GM12878 (cell line): ENCODE results near the gene DIAPH1. TPM values are rescaled to one million over a fixed set of nuclear protein-coding genes. Genes with fewer than 3 reads are reported as not detected.

Experiments used
- ASH2L ChIP-seq: fragments of 300-600, 200-600 bp; sonication (generic); IDR thresholded peaks from 2 replicates; pipeline ENCODE4 v1.6.1; 2017; ENCODE audit warnings: low read depth, mild to moderate bottlenecking, borderline replicate concordance
- BCL11A ChIP-seq: IDR thresholded peaks from 2 replicates; pipeline ENCODE4 v1.6.1; 2011; ENCODE audit warnings: low read depth, low read length
- CBFB ChIP-seq: IDR thresholded peaks from 2 replicates; pipeline ENCODE4 v1.6.1; 2016; ENCODE audit warnings: antibody characterized with exemption, low read depth
- CBX5 ChIP-seq: sonication (generic); IDR thresholded peaks from 2 replicates; pipeline ENCODE4 v1.6.1; 2016; ENCODE audit warnings: low read depth, moderate library complexity, mild to moderate bottlenecking, inconsistent platforms
- FOXK2 ChIP-seq: fragments of 450-650 bp; IDR thresholded peaks from 2 replicates; pipeline ENCODE4 v1.6.1; 2017; ENCODE audit warnings: mild to moderate bottlenecking, moderate library complexity
- MYC ChIP-seq: IDR thresholded peaks from 2 replicates; pipeline ENCODE4 v1.6.1; 2011; ENCODE audit warnings: mild to moderate bottlenecking, low read length, moderate library complexity, inconsistent platforms; ENCODE audit not compliant: insufficient read depth, insufficient replicate concordance, insufficient read length, severe bottlenecking
- NFIC ChIP-seq: IDR thresholded peaks from 2 replicates; pipeline ENCODE4 v1.6.1; 2012; ENCODE audit warnings: low read depth, mild to moderate bottlenecking, inconsistent platforms, low read length, moderate library complexity
- NFXL1 ChIP-seq: fragments of 450-650 bp; IDR thresholded peaks from 2 replicates; pipeline ENCODE4 v1.6.1; 2017; ENCODE audit warnings: antibody characterized with exemption, mild to moderate bottlenecking, borderline replicate concordance
- NFYA ChIP-seq: IDR thresholded peaks from 2 replicates; pipeline ENCODE4 v1.6.1; 2011; ENCODE audit warnings: low read depth, mild to moderate bottlenecking, low read length, improper control_type of control experiment, borderline replicate concordance
- NR2C2 ChIP-seq: IDR thresholded peaks from 2 replicates; pipeline ENCODE4 v1.6.1; 2011; ENCODE audit warnings: borderline replicate concordance, low read depth; ENCODE audit not compliant: control insufficient read depth, insufficient read length
- NR2F1 ChIP-seq: fragments of 450-650 bp; conservative IDR thresholded peaks from 2 replicates; pipeline ENCODE4 v1.6.1; 2017; ENCODE audit warnings: mild to moderate bottlenecking
- PAX5 ChIP-seq: IDR thresholded peaks from 2 replicates; pipeline ENCODE4 v1.6.1; 2011; ENCODE audit warnings: low read depth, low read length, borderline replicate concordance
- PAX8 ChIP-seq: fragments of 450-650 bp; IDR thresholded peaks from 2 replicates; pipeline ENCODE4 v1.6.1; 2017; ENCODE audit warnings: mild to moderate bottlenecking, moderate library complexity
- POLR2A ChIP-seq: IDR thresholded peaks from 2 replicates; pipeline ENCODE4 v1.6.1; 2011; ENCODE audit warnings: low read depth, mild to moderate bottlenecking, low read length
- RELA ChIP-seq: fragments of 450-650 bp; IDR thresholded peaks from 2 replicates; pipeline ENCODE4 v1.8.0; 2014; ENCODE audit warnings: borderline replicate concordance; ENCODE audit not compliant: partially characterized antibody
- SIX5 ChIP-seq: IDR thresholded peaks from 2 replicates; pipeline ENCODE4 v1.6.1; 2011; ENCODE audit warnings: mild to moderate bottlenecking, low read depth, low read length, moderate library complexity; ENCODE audit not compliant: severe bottlenecking
- SMAD5 ChIP-seq: IDR thresholded peaks from 2 replicates; pipeline ENCODE4 v1.6.1; 2016; ENCODE audit warnings: antibody characterized with exemption, low read depth
- SREBF2 ChIP-seq: IDR thresholded peaks from 2 replicates; pipeline ENCODE4 v1.6.1; 2012; ENCODE audit warnings: mild to moderate bottlenecking, low read length
- TCF3 ChIP-seq: IDR thresholded peaks from 2 replicates; pipeline ENCODE4 v1.6.1; 2012; ENCODE audit warnings: low read depth, mild to moderate bottlenecking, low read length, borderline replicate concordance; ENCODE audit not compliant: insufficient read depth
- ZNF622 ChIP-seq: fragments of 450-650 bp; IDR thresholded peaks from 2 replicates; pipeline ENCODE4 v1.6.1; 2017; ENCODE audit warnings: mild to moderate bottlenecking, inconsistent platforms
- polyA plus RNA-seq, 11 experiments: library from polyadenylated mRNA; depleted of rRNA in 4 of 11; unstranded in 6 of 11; stranded (reverse) in 5 of 11; fragments of >200 nt; fragmentation: Nextera tagmentation in 4 of 11; fragmentation: Illumina TruSeq in 1 of 11; extraction: Ambion mirVana in 4 of 11; extraction: Trizol in 1 of 11; gene quantifications; 1 replicate in 1 of 11; 2 replicates in 10 of 11; pipeline versions ENCODE4 v1.2.1 to v1.2.3, GENCODE V29; 2011 to 2016; ENCODE audit warnings: inconsistent platforms in 2 of 11, missing spikeins in 2 of 11, low read depth in 1 of 11
- total RNA-seq, 4 experiments: library from RNA; depleted of rRNA in 3 of 4; stranded (reverse); fragments of >200 nt in 3 of 4; fragmentation: Illumina TruSeq in 1 of 4; extraction: Trizol in 1 of 4; gene quantifications; 2 replicates each; pipeline versions ENCODE4 v1.2.1 to v1.2.3, GENCODE V29; 2013 to 2021
- TF ChIP-seq, protein P1 (sequence below): fragments of 450-650 bp; conservative IDR thresholded peaks from 2 replicates; pipeline ENCODE4 v1.6.1; 2017; ENCODE audit warnings: mild to moderate bottlenecking, moderate library complexity
- TF ChIP-seq, protein P2 (sequence below), 3 experiments: IDR thresholded peaks in 2 of 3; conservative IDR thresholded peaks in 1 of 3; 2 replicates each; pipeline ENCODE4 v1.5.1; 2011; ENCODE audit warnings: low read depth in 3 of 3, low read length in 3 of 3, mild to moderate bottlenecking in 3 of 3, control low read depth in 2 of 3, moderate library complexity in 2 of 3, inconsistent platforms in 1 of 3, mixed read lengths in 1 of 3; ENCODE audit not compliant: control insufficient read depth in 2 of 3, insufficient read depth in 1 of 3; ENCODE audit errors: extremely low read depth in 1 of 3
- TF ChIP-seq, protein P3 (sequence below): IDR thresholded peaks from 2 replicates; pipeline ENCODE4 v1.6.1; 2012; ENCODE audit warnings: mild to moderate bottlenecking, low read depth, low read length

The DIAPH1 gene
- total and polyA plus RNA-seq, 10 of the 15 experiments (the other 5 are each of a cell fraction or from before 2014, with no cell fraction given): 37.8 to 168 (median 59.0) TPM

- TF ChIP-seq, protein P1, sequence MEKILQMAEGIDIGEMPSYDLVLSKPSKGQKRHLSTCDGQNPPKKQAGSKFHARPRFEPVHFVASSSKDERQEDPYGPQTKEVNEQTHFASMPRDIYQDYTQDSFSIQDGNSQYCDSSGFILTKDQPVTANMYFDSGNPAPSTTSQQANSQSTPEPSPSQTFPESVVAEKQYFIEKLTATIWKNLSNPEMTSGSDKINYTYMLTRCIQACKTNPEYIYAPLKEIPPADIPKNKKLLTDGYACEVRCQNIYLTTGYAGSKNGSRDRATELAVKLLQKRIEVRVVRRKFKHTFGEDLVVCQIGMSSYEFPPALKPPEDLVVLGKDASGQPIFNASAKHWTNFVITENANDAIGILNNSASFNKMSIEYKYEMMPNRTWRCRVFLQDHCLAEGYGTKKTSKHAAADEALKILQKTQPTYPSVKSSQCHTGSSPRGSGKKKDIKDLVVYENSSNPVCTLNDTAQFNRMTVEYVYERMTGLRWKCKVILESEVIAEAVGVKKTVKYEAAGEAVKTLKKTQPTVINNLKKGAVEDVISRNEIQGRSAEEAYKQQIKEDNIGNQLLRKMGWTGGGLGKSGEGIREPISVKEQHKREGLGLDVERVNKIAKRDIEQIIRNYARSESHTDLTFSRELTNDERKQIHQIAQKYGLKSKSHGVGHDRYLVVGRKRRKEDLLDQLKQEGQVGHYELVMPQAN: no peak
- TF ChIP-seq BCL11A: 0 out of 2 replicates have a peak, but pooled peaks have one; percentile 34
- TF ChIP-seq SMAD5: no peak
- TF ChIP-seq NR2F1: peak; percentile 74
- no peak for TF ChIP-seq ZNF622
- peak; percentile 29; the same call in 1 of the 2 replicates for TF ChIP-seq PAX5
- TF ChIP-seq RELA: peak; percentile 29
- TF ChIP-seq, protein P2, sequence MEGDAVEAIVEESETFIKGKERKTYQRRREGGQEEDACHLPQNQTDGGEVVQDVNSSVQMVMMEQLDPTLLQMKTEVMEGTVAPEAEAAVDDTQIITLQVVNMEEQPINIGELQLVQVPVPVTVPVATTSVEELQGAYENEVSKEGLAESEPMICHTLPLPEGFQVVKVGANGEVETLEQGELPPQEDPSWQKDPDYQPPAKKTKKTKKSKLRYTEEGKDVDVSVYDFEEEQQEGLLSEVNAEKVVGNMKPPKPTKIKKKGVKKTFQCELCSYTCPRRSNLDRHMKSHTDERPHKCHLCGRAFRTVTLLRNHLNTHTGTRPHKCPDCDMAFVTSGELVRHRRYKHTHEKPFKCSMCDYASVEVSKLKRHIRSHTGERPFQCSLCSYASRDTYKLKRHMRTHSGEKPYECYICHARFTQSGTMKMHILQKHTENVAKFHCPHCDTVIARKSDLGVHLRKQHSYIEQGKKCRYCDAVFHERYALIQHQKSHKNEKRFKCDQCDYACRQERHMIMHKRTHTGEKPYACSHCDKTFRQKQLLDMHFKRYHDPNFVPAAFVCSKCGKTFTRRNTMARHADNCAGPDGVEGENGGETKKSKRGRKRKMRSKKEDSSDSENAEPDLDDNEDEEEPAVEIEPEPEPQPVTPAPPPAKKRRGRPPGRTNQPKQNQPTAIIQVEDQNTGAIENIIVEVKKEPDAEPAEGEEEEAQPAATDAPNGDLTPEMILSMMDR (IDR thresholded peaks at IDR 0.05 in 2 of 3, conservative IDR thresholded peaks at IDR 0.05 in 1 of 3; ENCODE audit: control insufficient read depth in 2 of 3, extremely low read depth in 1 of 3, insufficient read depth in 1 of 3, low read depth in 3 of 3, low read length in 3 of 3): peak; percentile 98 to 100 (median 99)
- TF ChIP-seq CBFB: no peak
- peak; percentile 46; the same call in 1 of the 2 replicates for TF ChIP-seq CBX5
- no peak for TF ChIP-seq NR2C2
- TF ChIP-seq, protein P3, sequence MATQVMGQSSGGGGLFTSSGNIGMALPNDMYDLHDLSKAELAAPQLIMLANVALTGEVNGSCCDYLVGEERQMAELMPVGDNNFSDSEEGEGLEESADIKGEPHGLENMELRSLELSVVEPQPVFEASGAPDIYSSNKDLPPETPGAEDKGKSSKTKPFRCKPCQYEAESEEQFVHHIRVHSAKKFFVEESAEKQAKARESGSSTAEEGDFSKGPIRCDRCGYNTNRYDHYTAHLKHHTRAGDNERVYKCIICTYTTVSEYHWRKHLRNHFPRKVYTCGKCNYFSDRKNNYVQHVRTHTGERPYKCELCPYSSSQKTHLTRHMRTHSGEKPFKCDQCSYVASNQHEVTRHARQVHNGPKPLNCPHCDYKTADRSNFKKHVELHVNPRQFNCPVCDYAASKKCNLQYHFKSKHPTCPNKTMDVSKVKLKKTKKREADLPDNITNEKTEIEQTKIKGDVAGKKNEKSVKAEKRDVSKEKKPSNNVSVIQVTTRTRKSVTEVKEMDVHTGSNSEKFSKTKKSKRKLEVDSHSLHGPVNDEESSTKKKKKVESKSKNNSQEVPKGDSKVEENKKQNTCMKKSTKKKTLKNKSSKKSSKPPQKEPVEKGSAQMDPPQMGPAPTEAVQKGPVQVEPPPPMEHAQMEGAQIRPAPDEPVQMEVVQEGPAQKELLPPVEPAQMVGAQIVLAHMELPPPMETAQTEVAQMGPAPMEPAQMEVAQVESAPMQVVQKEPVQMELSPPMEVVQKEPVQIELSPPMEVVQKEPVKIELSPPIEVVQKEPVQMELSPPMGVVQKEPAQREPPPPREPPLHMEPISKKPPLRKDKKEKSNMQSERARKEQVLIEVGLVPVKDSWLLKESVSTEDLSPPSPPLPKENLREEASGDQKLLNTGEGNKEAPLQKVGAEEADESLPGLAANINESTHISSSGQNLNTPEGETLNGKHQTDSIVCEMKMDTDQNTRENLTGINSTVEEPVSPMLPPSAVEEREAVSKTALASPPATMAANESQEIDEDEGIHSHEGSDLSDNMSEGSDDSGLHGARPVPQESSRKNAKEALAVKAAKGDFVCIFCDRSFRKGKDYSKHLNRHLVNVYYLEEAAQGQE: no peak
- no peak for TF ChIP-seq NFYA
- TF ChIP-seq SREBF2: no peak
- no peak for TF ChIP-seq NFXL1
- no peak for TF ChIP-seq SIX5
- no peak for TF ChIP-seq FOXK2
- TF ChIP-seq POLR2A: 0 out of 2 replicates have a peak, but pooled peaks have one; percentile 34
- TF ChIP-seq PAX8: no peak
- TF ChIP-seq MYC: no peak
- no peak for TF ChIP-seq ASH2L
- TF ChIP-seq NFIC: no peak; the same call in 1 of the 2 replicates
- TF ChIP-seq TCF3: no peak
Observed at GRCh38 chr5:141524604-141525597, 93.9 kb downstream of the DIAPH1 start (continued).
